ENCODE data around the gene ZNF362.

Gene ZNF362

GRCh38 chr1:33322109-33322508 lies 65.8 kb downstream of the ZNF362 start:
- POLR2A ChIA-PET = no interaction called here
- CTCF ChIA-PET = interaction anchor here (2.5 kb wide), 1 partner anchor 26 kb away, joined by 9 read pairs; no protein-coding TSS in a partner anchor
- TF ChIP-seq, protein P1, sequence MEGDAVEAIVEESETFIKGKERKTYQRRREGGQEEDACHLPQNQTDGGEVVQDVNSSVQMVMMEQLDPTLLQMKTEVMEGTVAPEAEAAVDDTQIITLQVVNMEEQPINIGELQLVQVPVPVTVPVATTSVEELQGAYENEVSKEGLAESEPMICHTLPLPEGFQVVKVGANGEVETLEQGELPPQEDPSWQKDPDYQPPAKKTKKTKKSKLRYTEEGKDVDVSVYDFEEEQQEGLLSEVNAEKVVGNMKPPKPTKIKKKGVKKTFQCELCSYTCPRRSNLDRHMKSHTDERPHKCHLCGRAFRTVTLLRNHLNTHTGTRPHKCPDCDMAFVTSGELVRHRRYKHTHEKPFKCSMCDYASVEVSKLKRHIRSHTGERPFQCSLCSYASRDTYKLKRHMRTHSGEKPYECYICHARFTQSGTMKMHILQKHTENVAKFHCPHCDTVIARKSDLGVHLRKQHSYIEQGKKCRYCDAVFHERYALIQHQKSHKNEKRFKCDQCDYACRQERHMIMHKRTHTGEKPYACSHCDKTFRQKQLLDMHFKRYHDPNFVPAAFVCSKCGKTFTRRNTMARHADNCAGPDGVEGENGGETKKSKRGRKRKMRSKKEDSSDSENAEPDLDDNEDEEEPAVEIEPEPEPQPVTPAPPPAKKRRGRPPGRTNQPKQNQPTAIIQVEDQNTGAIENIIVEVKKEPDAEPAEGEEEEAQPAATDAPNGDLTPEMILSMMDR (IDR thresholded peaks at IDR 0.05; ENCODE audit: control extremely low read depth, extremely low read depth, low read depth, missing control alignments) = no peak
- no peak for DNase-seq (ENCODE audit: extremely low spot score)

- CTCF ChIA-PET = interaction anchor here (0.9 to 1.9 kb wide), 2 partner anchors 26 to 28 kb away, joined by 3 to 9 read pairs; no protein-coding TSS in a partner anchor
- POLR2A ChIA-PET = no interaction called here
- TF ChIP-seq, protein P1 (IDR thresholded peaks at IDR 0.05; ENCODE audit: control extremely low read depth, extremely low read depth, low read depth, missing control alignments) = no peak
- no peak for DNase-seq (ENCODE audit: extremely low spot score)
Measured at GRCh38 chr1:33322870-33323585, 66.7 kb downstream of the ZNF362 start.

- POLR2A ChIA-PET = no interaction called here
- TF ChIP-seq, protein P1 (IDR thresholded peaks at IDR 0.05; ENCODE audit: control extremely low read depth, extremely low read depth, low read depth, missing control alignments) = no peak
- no peak for DNase-seq (ENCODE audit: extremely low spot score)
- CTCF ChIA-PET = interaction anchor here (0.9 to 1.9 kb wide), 2 partner anchors 26 to 28 kb away, joined by 3 to 9 read pairs; no protein-coding TSS in a partner anchor
Measured at GRCh38 chr1:33323663-33324477, 67.6 kb downstream of the ZNF362 start.

GRCh38 chr1:33324677-33325575 lies 68.6 kb downstream of the ZNF362 start:
- TF ChIP-seq, protein P1 (IDR thresholded peaks at IDR 0.05; ENCODE audit: control extremely low read depth, extremely low read depth, low read depth, missing control alignments) = no peak
- ChIA-PET CTCF (interaction anchor here (0.5 to 1.2 kb wide), 2 partner anchors 13 to 1289 kb away, joined by 3 to 4 read pairs; no protein-coding TSS in a partner anchor), POLR2A (no interaction called here)
- DNase-seq (ENCODE audit: extremely low spot score) = no peak

DNA sequence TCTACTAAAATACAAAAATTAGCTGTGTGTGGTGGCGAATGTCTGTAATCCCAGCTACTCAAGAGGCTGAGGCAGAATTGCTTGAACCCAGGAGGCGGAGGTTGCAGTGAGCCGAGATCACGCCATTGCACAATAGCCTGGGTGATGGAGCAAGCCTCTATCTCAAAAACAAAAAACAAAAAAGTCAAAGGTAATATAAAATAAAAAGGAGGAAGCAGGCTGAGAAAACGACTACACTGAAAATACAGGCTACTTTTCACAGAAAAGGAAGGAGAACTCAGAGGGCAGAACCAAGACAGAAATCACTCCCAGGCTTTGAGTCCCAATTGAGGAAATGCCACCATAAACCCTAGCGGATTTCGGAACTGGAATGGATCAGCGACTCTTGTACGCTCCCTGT lies 70.5 kb downstream of the ZNF362 start:
- CTCF ChIA-PET = no interaction called here
- DNase-seq (ENCODE audit: extremely low spot score) = no peak
- POLR2A ChIA-PET = no interaction called here
- TF ChIP-seq, protein P1 (IDR thresholded peaks at IDR 0.05; ENCODE audit: control extremely low read depth, extremely low read depth, low read depth, missing control alignments) = no peak
